WTC11 (cell line): ENCODE data around the gene ITPRIP.

Source experiments
- ATF3 ChIP-seq: sonication (generic); formaldehyde crosslinking; conservative IDR thresholded peaks from 2 replicates; pipeline ENCODE4 v1.8.1; 2022; ENCODE audit warnings: mild to moderate bottlenecking, missing genetic modification reagents
- E2F1 ChIP-seq: sonication (generic); formaldehyde crosslinking; IDR thresholded peaks from 2 replicates; pipeline ENCODE4 v1.8.0; 2022; ENCODE audit warnings: mild to moderate bottlenecking, missing genetic modification reagents
- ETV6 ChIP-seq: sonication (generic); formaldehyde crosslinking; IDR thresholded peaks from 2 replicates; pipeline ENCODE4 v1.8.1; 2022; ENCODE audit warnings: mild to moderate bottlenecking, missing genetic modification reagents
- FOXK1 ChIP-seq: sonication (generic); formaldehyde crosslinking; IDR thresholded peaks from 2 replicates; pipeline ENCODE4 v1.8.0; 2022; ENCODE audit warnings: mild to moderate bottlenecking, moderate library complexity, missing genetic modification reagents
- JUN ChIP-seq: sonication (generic); formaldehyde crosslinking; IDR thresholded peaks from 2 replicates; pipeline ENCODE4 v1.8.0; 2023; ENCODE audit warnings: mild to moderate bottlenecking, missing genetic modification reagents
- PRRX2 ChIP-seq: fragments of 250-450 bp; sonication (Bioruptor Pico); IDR thresholded peaks from 2 replicates; pipeline ENCODE4 v1.8.0; 2021; ENCODE audit warnings: mild to moderate bottlenecking
- ZNF121 ChIP-seq: sonication (generic); formaldehyde crosslinking; IDR thresholded peaks from 2 replicates; pipeline ENCODE4 v1.8.0; 2023; ENCODE audit warnings: missing genetic modification reagents
- ZNF512 ChIP-seq: sonication (generic); formaldehyde crosslinking; IDR thresholded peaks from 2 replicates; pipeline ENCODE4 v1.8.1; 2022; ENCODE audit warnings: missing genetic modification reagents, borderline replicate concordance
- TF ChIP-seq, protein P1 (sequence below): fragments of 200-600 bp; IDR thresholded peaks from 2 replicates; pipeline ENCODE4 v1.8.0; 2022; ENCODE audit warnings: antibody characterized with exemption
- TF ChIP-seq, protein P2 (sequence below): sonication (generic); formaldehyde crosslinking; IDR thresholded peaks from 2 replicates; pipeline ENCODE4 v1.8.1; 2023; ENCODE audit warnings: mild to moderate bottlenecking, moderate library complexity, missing genetic modification reagents

- no peak for TF ChIP-seq PRRX2
- TF ChIP-seq ETV6 = no peak
- TF ChIP-seq, protein P1, sequence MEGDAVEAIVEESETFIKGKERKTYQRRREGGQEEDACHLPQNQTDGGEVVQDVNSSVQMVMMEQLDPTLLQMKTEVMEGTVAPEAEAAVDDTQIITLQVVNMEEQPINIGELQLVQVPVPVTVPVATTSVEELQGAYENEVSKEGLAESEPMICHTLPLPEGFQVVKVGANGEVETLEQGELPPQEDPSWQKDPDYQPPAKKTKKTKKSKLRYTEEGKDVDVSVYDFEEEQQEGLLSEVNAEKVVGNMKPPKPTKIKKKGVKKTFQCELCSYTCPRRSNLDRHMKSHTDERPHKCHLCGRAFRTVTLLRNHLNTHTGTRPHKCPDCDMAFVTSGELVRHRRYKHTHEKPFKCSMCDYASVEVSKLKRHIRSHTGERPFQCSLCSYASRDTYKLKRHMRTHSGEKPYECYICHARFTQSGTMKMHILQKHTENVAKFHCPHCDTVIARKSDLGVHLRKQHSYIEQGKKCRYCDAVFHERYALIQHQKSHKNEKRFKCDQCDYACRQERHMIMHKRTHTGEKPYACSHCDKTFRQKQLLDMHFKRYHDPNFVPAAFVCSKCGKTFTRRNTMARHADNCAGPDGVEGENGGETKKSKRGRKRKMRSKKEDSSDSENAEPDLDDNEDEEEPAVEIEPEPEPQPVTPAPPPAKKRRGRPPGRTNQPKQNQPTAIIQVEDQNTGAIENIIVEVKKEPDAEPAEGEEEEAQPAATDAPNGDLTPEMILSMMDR = no peak
- TF ChIP-seq JUN (CRISPR knock-in tag) = no peak
- TF ChIP-seq, protein P2, sequence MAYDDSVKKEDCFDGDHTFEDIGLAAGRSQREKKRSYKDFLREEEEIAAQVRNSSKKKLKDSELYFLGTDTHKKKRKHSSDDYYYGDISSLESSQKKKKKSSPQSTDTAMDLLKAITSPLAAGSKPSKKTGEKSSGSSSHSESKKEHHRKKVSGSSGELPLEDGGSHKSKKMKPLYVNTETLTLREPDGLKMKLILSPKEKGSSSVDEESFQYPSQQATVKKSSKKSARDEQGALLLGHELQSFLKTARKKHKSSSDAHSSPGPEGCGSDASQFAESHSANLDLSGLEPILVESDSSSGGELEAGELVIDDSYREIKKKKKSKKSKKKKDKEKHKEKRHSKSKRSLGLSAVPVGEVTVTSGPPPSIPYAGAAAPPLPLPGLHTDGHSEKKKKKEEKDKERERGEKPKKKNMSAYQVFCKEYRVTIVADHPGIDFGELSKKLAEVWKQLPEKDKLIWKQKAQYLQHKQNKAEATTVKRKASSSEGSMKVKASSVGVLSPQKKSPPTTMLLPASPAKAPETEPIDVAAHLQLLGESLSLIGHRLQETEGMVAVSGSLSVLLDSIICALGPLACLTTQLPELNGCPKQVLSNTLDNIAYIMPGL (CRISPR knock-in tag) = no peak
- TF ChIP-seq ZNF512 = no peak
- TF ChIP-seq FOXK1 (CRISPR knock-in tag) = no peak
- no peak for TF ChIP-seq E2F1 (CRISPR knock-in tag)
- no peak for TF ChIP-seq ZNF121
- TF ChIP-seq ATF3 (CRISPR knock-in tag) = no peak
Observed at GRCh38 chr10:104288355-104288754, 49.9 kb downstream of the ITPRIP start.
